Measurements from ENCODE around the gene RIPOR3.

RIPOR3 gene

GRCh38 chr20:50568549-50568942 lies 122.8 kb downstream of the RIPOR3 start:
- DNase-seq (ENCODE audit: insufficient read length, low spot score): no peak
- FAIRE-seq: no peak
- TF ChIP-seq CTCF (IDR thresholded peaks at IDR 0.05; ENCODE audit: insufficient read depth, missing control alignments): no peak

- no peak for DNase-seq (ENCODE audit: insufficient read length, low spot score)
- no peak for FAIRE-seq
Measured at GRCh38 chr20:50567860-50568548, 123.3 kb downstream of the RIPOR3 start.

DNA sequence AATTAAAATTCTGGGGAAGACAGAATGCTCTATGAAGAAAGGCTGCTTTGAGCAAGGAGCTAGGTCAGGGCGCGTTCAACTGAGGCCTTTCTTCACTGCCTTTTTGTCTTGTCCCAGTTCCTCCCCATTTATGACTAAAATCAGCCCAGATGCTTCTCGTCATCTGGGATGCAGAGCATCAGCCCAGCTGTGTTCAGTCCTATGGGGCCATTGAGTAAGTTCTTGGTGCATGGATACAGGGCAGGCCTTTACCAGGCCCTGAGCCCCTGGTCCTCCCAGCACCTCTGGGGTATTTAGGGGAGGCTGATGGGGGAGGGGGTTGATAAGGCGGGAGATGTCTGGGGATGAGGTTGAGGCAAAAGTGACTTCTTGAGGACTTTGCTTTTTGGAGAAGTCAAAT lies 125.5 kb downstream of the RIPOR3 start:
- DNase-seq (ENCODE audit: insufficient read length, low spot score): no peak
- TF ChIP-seq CTCF (IDR thresholded peaks at IDR 0.05; ENCODE audit: insufficient read depth, missing control alignments): no peak
- FAIRE-seq: no peak

More at GRCh38 chr20:50567860-50568548, 123.3 kb downstream of the RIPOR3 start:
- TF ChIP-seq CTCF (IDR thresholded peaks at IDR 0.05; ENCODE audit: insufficient read depth, missing control alignments): no peak

- no peak for TF ChIP-seq CTCF (IDR thresholded peaks at IDR 0.05; ENCODE audit: insufficient read depth, missing control alignments)
- DNase-seq (ENCODE audit: insufficient read length, low spot score) (no peak), FAIRE-seq (no peak)
Measured at GRCh38 chr20:50565383-50565782, 126.0 kb downstream of the RIPOR3 start.

DNA sequence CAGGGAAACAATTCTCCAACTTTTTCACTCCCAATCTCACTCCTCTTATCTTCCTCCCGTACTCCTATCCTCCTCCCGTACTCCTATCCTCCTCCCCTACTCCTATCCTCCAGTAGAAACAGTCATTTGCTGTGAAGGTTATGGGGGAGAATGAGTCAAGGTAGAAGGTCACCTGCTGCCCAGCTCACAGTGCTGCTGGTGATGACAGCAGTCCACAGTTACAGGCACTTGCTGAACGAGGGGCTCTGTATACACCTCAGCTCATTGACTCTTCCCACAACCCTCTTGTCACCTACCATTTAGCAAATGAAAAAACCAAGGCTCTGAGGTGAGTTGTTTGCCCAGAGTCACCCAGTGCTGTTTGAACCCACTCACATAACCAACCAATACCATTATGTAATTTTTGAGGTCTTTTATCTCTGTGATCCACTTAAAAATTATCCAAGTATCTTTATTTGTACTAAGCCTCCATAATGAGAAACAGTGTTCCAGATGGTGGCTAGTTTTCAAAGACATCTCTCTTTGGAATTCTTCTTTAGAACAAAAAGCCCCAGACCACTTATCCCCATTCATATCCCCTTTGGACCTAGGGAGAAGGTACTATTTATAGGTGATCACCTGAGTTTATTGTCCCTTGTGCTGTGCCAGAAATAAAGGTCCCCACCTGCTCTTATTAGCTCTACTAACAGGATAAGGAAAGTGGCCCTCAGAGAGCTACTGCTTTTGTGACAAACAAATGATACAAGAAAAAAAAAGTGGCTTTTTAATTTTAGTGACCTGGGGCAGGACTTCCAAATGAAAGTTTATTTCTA lies 128.0 kb downstream of the RIPOR3 start:
- DNase-seq (ENCODE audit: insufficient read length, low spot score): no peak
- no peak for TF ChIP-seq CTCF (IDR thresholded peaks at IDR 0.05; ENCODE audit: insufficient read depth, missing control alignments)
- no peak for FAIRE-seq

- DNase-seq (ENCODE audit: insufficient read length, low spot score) (no peak), FAIRE-seq (no peak)
- no peak for TF ChIP-seq CTCF (IDR thresholded peaks at IDR 0.05; ENCODE audit: insufficient read depth, missing control alignments)
Measured at GRCh38 chr20:50562262-50562701, 129.1 kb downstream of the RIPOR3 start.
